Fibroblast of the aortic adventitia (primary cell): ENCODE measurements around the gene MAP3K5. TPM values are rescaled to one million over a fixed set of nuclear protein-coding genes. Genes with fewer than 3 reads are reported as not detected.

ENCODE experiments used
- DNase-seq: peaks from one replicate; pipeline ENCODE4 v3.0.0-alpha.2; 2010; ENCODE audit warnings: low read depth
- H3K4me3 ChIP-seq: 2 replicates; pipeline ENCODE4 v1.5.1; 2011; ENCODE audit warnings: low read depth, mild to moderate bottlenecking, control low read depth, low read length, moderate library complexity
- CTCF ChIP-seq: IDR thresholded peaks from 2 replicates; pipeline ENCODE4 v1.5.1; 2011; ENCODE audit warnings: mild to moderate bottlenecking, low read length, control low read depth, inconsistent platforms; ENCODE audit not compliant: insufficient read depth
- total RNA-seq: library from RNA; depleted of rRNA; stranded (reverse); fragments of >200 nt; gene quantifications from 2 replicates; pipeline ENCODE4 v1.2.3, GENCODE V29; 2012; ENCODE audit warnings: low replicate concordance

The MAP3K5 gene
- total RNA-seq, 1 donor = 15.5 TPM

- no peak for DNase-seq
- TF ChIP-seq CTCF = no peak
Measured at GRCh38 chr6:136677344-136677743, 114.9 kb downstream of the MAP3K5 start.

GRCh38 chr6:136676075-136676474 is 116.2 kb downstream of the MAP3K5 start:
- DNase-seq = no peak
- TF ChIP-seq CTCF = no peak
- H3K4me3 ChIP-seq = no peak overlapping the region

More at GRCh38 chr6:136677344-136677743, 114.9 kb downstream of the MAP3K5 start:
- no peak overlapping the region for H3K4me3 ChIP-seq

DNA sequence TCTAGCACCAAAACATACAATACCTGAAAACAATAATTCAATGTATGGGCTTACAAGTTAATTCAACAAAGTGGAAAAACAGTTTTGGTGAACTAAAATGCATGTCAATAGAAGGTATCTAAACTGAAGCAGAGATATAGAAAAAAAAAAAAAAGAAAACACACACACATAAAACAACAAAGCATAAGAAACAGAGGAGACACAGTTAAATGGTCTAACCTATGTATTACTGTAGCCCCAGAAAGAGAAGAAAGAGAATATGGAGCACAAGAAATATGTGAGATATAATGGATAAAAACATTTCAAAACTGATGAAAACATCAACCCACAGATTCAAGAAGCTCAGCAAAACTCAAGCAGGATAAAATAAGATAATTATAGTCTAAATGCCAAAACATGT is 118.7 kb downstream of the MAP3K5 start:
- no peak for DNase-seq
- TF ChIP-seq CTCF = no peak
- H3K4me3 ChIP-seq = no peak overlapping the region

- no peak for TF ChIP-seq CTCF
- H3K4me3 ChIP-seq = no peak overlapping the region
- no peak for DNase-seq
Measured at GRCh38 chr6:136672144-136672543, 120.1 kb downstream of the MAP3K5 start.

DNA sequence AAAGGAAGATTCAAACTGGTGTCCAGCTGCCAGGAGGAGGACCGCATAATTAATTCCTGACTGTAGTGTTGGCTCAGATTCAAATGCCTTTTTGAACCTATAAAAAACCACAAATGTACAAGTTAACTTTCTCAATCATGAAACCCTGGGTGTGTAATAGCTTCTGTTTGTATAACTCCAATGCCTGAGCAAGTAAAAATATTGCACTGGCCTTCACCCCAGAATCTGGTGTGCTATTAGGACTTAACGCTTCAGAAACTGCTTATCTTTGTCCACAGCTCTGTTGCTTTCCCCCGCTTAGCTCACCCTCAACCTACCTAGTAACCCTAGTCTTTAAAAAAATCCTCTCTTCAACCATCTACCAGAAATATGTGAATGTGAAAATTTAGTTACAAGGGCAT is 123.0 kb downstream of the MAP3K5 start:
- no peak overlapping the region for H3K4me3 ChIP-seq
- no peak for TF ChIP-seq CTCF
- peak; percentile 74 for DNase-seq

DNA sequence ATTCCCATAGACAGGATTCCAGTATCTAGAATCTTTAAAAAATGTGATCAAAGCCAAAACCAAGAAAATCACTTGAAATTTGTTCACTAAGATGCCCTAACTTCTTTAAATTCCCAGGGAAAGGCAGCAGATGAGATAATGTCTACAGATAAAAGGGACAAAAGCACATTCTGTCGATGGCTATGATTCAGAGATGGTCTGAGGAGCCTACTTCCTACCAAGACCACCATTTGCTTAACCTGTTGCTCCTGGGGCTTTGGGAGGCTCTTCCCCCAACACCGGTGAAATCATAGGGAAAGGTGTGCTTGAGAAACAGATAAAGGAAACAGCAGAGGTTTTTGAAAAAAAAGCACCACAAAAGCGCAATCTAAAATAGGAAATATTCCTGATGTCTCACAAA is 123.7 kb downstream of the MAP3K5 start:
- no peak overlapping the region for H3K4me3 ChIP-seq
- no peak for TF ChIP-seq CTCF
- DNase-seq = no peak

- no peak overlapping the region for H3K4me3 ChIP-seq
- TF ChIP-seq CTCF = no peak
- no peak for DNase-seq
Measured at GRCh38 chr6:136666041-136666440, 126.2 kb downstream of the MAP3K5 start.
